SK-N-MC (cell line): ENCODE measurements around the gene OR2M7.

Experiments
- EZH2 ChIP-seq: fragments of 200-600 bp; sonication (generic); IDR thresholded peaks from one replicate; pipeline ENCODE4 v1.6.1; 2017; ENCODE audit warnings: antibody characterized with exemption
- FOXP2 ChIP-seq: optimal IDR thresholded peaks from 2 replicates; pipeline ENCODE3; 2011; ENCODE audit warnings: mild to moderate bottlenecking, moderate library complexity; ENCODE audit not compliant: insufficient read depth; ENCODE audit errors: extremely low read length, control extremely low read depth
- POLR2AphosphoS5 ChIP-seq: IDR thresholded peaks from 2 replicates; pipeline ENCODE4 v1.6.1; 2012; ENCODE audit warnings: mild to moderate bottlenecking, low read depth, low read length, borderline replicate concordance

DNA sequence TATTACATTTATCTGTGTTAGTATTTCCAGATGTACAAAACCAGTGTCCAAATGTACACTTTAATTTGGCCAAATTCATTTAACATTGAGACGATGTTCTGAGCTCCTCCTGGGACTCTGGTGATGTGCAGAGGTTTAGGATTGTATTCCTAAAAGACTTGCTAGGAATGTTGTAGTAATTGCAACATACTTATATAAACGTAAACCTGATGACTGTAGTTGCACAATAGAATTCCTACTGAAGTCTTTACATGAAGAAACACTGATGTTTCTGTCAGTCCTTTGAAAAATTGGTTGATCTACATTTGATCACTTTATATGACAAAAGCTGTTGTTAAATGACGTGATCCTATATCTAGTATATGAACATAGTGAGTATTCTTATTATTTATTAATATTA lies 19.1 kb upstream of the OR2M7 start:
- TF ChIP-seq EZH2 (no peak), POLR2AphosphoS5 (no peak), FOXP2 (no peak)
